GM20000 (cell line): ENCODE results near the gene SS18.

Experiments
- DNase-seq: peaks from one replicate; pipeline ENCODE4 v3.0.0; 2012; ENCODE audit warnings: low spot score
- TF ChIP-seq, protein P1 (sequence below): IDR thresholded peaks from 2 replicates; pipeline ENCODE4 v1.5.1; 2012; ENCODE audit warnings: mild to moderate bottlenecking, control low read depth; ENCODE audit errors: extremely low read depth, missing control alignments

SS18 gene

DNA sequence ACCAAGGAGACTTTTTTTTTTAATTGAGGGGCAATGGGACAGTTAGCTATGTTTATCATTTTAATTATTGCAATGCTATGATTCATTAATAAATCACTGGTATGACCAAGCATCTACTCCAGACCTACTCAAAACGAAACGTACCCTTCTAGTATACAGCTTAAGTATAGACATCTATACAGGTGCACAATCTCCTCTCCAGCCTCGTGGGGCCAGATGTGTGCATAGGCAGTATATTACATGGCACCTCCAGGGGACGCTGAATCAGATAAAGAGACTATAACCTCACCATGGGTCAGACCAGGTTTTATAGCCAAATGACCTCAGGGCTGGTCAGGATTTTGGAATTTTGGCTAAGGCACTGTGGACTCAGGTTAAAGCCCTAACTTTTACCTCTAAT lies 86.6 kb downstream of the SS18 start:
- DNase-seq, result no peak
- TF ChIP-seq, protein P1, sequence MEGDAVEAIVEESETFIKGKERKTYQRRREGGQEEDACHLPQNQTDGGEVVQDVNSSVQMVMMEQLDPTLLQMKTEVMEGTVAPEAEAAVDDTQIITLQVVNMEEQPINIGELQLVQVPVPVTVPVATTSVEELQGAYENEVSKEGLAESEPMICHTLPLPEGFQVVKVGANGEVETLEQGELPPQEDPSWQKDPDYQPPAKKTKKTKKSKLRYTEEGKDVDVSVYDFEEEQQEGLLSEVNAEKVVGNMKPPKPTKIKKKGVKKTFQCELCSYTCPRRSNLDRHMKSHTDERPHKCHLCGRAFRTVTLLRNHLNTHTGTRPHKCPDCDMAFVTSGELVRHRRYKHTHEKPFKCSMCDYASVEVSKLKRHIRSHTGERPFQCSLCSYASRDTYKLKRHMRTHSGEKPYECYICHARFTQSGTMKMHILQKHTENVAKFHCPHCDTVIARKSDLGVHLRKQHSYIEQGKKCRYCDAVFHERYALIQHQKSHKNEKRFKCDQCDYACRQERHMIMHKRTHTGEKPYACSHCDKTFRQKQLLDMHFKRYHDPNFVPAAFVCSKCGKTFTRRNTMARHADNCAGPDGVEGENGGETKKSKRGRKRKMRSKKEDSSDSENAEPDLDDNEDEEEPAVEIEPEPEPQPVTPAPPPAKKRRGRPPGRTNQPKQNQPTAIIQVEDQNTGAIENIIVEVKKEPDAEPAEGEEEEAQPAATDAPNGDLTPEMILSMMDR, result no peak

GRCh38 chr18:26003356-26003755 lies 87.1 kb downstream of the SS18 start:
- TF ChIP-seq, protein P1, result no peak
- no peak for DNase-seq

- no peak for DNase-seq
- TF ChIP-seq, protein P1, result no peak
Observed at GRCh38 chr18:26002375-26002910, 88.0 kb downstream of the SS18 start.

DNA sequence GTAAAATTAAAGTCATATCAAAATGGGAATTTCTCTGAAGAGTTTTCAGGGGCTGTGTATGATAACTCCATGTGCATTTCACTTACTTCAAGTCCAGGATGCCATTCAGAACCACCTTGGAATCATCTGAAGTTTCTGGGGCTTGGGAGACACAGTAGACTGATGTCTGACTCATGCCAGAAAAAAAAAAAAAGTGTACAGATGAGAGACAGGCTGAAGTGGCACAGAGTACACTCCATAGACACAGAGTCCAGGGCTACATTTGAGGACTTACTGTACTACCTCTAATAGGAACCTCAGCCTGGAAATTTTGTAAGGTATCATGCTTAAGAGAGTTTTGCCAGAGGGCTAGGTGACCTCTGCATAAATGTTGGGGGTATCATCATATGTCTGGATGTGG lies 92.0 kb downstream of the SS18 start:
- TF ChIP-seq, protein P1, result no peak
- DNase-seq, result no peak

DNA sequence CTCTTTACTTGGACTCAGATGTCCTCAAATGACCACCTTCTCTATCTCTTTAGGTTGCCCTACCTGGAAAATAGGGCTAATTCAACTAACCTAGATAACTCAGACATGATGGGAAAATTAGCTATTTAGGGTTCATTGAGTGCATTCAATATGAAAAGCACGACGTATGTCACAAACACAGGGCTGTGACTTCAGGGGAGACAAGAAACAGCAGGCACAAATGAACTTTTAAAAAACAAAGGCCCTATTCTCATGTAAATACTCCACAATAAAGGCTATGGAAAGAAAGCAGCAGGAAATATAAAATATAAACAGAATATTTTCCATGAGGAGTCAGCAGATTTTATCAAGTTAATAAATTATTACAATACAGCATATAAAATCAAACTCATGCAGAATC lies 97.8 kb downstream of the SS18 start:
- TF ChIP-seq, protein P1, result no peak
- DNase-seq, result no peak

- no peak for DNase-seq
- TF ChIP-seq, protein P1, result no peak
Observed at GRCh38 chr18:25990473-25990872, 99.9 kb downstream of the SS18 start.

GRCh38 chr18:25985707-25986394 lies 104.6 kb downstream of the SS18 start:
- DNase-seq, result no peak
- TF ChIP-seq, protein P1, result no peak
